ENCODE results near the gene LRRC25.

DNA sequence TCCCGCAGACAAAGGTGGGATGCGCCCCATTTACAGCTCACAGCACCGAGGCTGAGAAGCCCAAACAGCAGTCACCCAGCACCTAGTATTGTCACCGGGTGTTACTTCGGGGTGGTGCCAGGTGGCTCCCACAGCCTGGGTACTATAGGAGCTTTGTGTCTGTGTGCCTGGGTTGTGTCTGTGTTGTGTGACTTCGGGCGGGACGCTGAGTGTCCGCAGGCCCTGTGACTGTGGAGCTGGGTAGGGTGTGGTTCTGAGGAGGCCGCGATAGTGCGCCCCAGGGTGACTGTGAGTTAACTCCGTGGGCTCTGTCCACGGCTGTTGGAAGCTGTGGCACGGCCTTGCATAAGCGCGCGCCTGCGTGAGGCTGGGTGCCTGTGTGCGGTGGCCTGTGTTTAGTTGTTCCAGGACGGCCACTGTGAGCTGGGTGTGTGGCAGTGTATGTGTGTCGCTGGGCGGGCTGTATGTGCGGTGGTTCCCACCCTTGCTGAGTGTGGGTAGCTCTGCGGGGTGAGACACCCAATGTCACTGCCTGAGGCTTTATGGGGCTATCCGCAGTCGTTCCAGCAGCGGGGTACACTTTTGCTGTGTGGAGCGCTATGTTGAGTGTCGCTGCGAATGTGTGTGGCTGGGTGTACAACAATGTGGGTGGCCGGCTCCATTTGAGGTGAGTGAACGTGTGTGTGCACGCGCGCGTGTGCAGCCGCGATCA, 21.2 kb upstream of the LRRC25 start:
- TF ChIP-seq, protein P1, sequence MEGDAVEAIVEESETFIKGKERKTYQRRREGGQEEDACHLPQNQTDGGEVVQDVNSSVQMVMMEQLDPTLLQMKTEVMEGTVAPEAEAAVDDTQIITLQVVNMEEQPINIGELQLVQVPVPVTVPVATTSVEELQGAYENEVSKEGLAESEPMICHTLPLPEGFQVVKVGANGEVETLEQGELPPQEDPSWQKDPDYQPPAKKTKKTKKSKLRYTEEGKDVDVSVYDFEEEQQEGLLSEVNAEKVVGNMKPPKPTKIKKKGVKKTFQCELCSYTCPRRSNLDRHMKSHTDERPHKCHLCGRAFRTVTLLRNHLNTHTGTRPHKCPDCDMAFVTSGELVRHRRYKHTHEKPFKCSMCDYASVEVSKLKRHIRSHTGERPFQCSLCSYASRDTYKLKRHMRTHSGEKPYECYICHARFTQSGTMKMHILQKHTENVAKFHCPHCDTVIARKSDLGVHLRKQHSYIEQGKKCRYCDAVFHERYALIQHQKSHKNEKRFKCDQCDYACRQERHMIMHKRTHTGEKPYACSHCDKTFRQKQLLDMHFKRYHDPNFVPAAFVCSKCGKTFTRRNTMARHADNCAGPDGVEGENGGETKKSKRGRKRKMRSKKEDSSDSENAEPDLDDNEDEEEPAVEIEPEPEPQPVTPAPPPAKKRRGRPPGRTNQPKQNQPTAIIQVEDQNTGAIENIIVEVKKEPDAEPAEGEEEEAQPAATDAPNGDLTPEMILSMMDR (conservative IDR thresholded peaks at IDR 0.05; ENCODE audit: low read depth, low read length), result no peak
- TF ChIP-seq EZH2 (IDR thresholded peaks at IDR 0.05; ENCODE audit: low read length, unreplicated experiment) (no peak), EZH2phosphoT487 (IDR thresholded peaks at IDR 0.05; ENCODE audit: borderline replicate concordance, low read length) (no peak)
